HG02938 (cell line): ENCODE results near the gene XIST.
"Not testable (repeated sequence)": the region's sequence is repeated elsewhere in the genome, so short reads cannot be mapped to it uniquely, and the experiment has no call there.

ENCODE experiments used
- ATAC-seq: cut with Tn5 transposase; IDR thresholded peaks from one replicate; pipeline ENCODE4 v1.9.1; 2021; ENCODE audit warnings: mild to moderate bottlenecking, moderate library complexity; ENCODE audit not compliant: unreplicated experiment

Gene XIST

GRCh38 chrX:73817393-73818199 lies 34.9 kb downstream of the XIST start:
- ATAC-seq, result no peak

DNA sequence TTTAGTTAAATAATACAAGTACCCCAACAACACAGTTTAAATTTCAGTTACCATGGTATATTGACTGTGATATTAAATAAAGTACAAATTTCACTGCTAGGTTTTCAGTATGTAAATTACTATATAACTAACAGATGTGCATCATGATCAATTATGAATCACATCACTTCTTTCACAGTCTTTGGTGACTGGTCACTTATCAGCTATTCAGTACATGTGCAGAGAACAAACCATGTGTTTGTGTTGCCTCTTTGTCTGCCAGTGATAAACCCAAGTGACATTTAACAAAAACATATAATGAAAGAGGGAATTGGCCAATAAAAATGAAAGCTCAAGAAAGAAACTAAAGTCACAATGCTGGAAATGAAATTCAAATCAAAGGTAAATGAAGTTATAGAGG lies 40.3 kb downstream of the XIST start:
- ATAC-seq, result no peak

- ATAC-seq, result not testable (repeated sequence)
These were observed 48.4 kb downstream of the XIST start for GRCh38 chrX:73804109-73804508.

GRCh38 chrX:73799888-73800287 lies 52.6 kb downstream of the XIST start:
- ATAC-seq, result no peak

DNA sequence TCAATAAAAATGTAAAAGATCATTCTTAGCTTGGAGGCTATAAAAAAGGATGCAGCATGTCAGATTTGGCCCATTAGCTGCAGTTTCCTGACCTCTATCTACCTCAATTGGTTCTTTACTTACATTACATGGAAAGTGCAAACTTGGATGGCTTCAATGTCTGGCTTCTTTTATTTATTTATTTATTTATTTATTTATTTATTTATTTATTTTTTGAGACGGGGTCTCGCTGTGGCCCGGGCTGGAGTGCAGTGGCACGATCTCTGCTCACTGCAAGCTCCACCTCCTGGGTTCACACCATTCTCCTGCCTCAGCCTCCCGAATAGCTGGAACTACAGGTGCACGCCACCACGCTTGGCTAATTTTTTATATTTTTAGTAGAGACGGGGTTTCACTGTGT lies 60.0 kb downstream of the XIST start:
- ATAC-seq, result not testable (repeated sequence)

DNA sequence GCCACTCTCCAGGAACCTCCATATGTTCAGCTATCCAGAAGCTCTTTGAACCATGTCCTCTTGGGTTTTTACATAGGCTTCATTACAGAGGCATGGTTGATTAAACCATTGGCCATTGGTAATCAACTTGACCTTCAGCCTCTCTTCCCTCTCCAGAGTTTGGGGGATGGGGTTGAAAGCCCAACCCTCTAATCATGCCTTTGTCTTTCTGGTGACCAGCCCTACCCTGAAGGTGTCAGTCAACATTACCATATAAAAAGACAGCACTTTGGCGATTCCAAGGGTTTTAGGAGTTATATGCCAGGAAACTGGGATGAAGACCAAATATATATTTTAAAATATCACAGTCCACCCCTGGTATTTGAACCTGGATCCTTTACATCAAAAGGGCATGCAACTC lies 67.0 kb downstream of the XIST start:
- ATAC-seq, result no peak
